Left lobe of liver (tissue), 2 donors: ENCODE data around the gene SBNO2. TPM values are rescaled to one million over a fixed set of nuclear protein-coding genes. Genes with fewer than 3 reads are reported as not detected.
"Not testable (repeated sequence)": the region's sequence is repeated elsewhere in the genome, so short reads cannot be mapped to it uniquely, and the experiment has no call there.

Experiments
- ATAC-seq: fragments of 200-7000 bp; cut with Tn5 transposase; one replicate; pipeline ENCODE4 v1.9.1; 2020; ENCODE audit warnings: mild to moderate bottlenecking, moderate library complexity
- DNase-seq: peaks from one replicate; pipeline ENCODE4 v3.0.0-alpha.2; 2020; ENCODE audit warnings: low spot score
- total RNA-seq: library from RNA; stranded (reverse); gene quantifications from one replicate; pipeline ENCODE4 v1.2.1, GENCODE V29; 2021
- donor health status: DM: no; HTN: no; CAD: no; lungs with moderate emphysema.
- donor health status: DM: no; HTN: yes; CAD: no.

SBNO2 gene
- total RNA-seq: 22.6 TPM

- peak; percentile 92 for DNase-seq
- peak; percentile 76 for ATAC-seq
Observed at GRCh38 chr19:1173845-1174809, at the start of gene SBNO2. Gene SBNO2, minus strand, starts transcription at chr19:1174268. Its CDS starts 19,992 bp downstream, at chr19:1154276.

- no peak for DNase-seq
Observed at GRCh38 chr19:1223018-1223855, 49.2 kb upstream of the SBNO2 start.

GRCh38 chr19:1222394-1222793 is 48.3 kb upstream of the SBNO2 start:
- no peak for DNase-seq
- ATAC-seq: no peak

More at GRCh38 chr19:1223018-1223855, 49.2 kb upstream of the SBNO2 start:
- ATAC-seq: peak; percentile 3

- DNase-seq (no peak), ATAC-seq (no peak)
Observed at GRCh38 chr19:1221904-1222255, 47.8 kb upstream of the SBNO2 start.

- ATAC-seq: peak; percentile 90
- peak; percentile 80 for DNase-seq
Observed at GRCh38 chr19:1220976-1221903, 47.2 kb upstream of the SBNO2 start.

GRCh38 chr19:1220477-1220930 is 46.4 kb upstream of the SBNO2 start:
- no peak for DNase-seq
- ATAC-seq: no peak

GRCh38 chr19:1219786-1220476 is 45.9 kb upstream of the SBNO2 start:
- ATAC-seq: no peak
- DNase-seq: no peak

- ATAC-seq (no peak), DNase-seq (no peak)
Observed at GRCh38 chr19:1218751-1219567, 44.9 kb upstream of the SBNO2 start.

- no peak for DNase-seq
Observed at GRCh38 chr19:1217366-1217765, 43.3 kb upstream of the SBNO2 start.

GRCh38 chr19:1216756-1217155 is 42.7 kb upstream of the SBNO2 start:
- ATAC-seq (no peak), DNase-seq (no peak)

More at GRCh38 chr19:1217366-1217765, 43.3 kb upstream of the SBNO2 start:
- ATAC-seq: no peak

- no peak for DNase-seq
- peak; percentile 52 for ATAC-seq
Observed at GRCh38 chr19:1214862-1215731, 41.0 kb upstream of the SBNO2 start.

GRCh38 chr19:1214299-1214861 is 40.3 kb upstream of the SBNO2 start:
- DNase-seq (no peak), ATAC-seq (no peak)

GRCh38 chr19:1213391-1214286 is 39.6 kb upstream of the SBNO2 start:
- DNase-seq (no peak), ATAC-seq (peak; percentile 11)

- DNase-seq: peak; percentile 87
- ATAC-seq: peak; percentile 66
Observed at GRCh38 chr19:1211494-1212234, 37.6 kb upstream of the SBNO2 start.

- no peak for DNase-seq
- ATAC-seq: no peak
Observed at GRCh38 chr19:1210227-1210538, 36.1 kb upstream of the SBNO2 start.

- not testable (repeated sequence) for DNase-seq
Observed at GRCh38 chr19:1208830-1209229, 34.8 kb upstream of the SBNO2 start.

More at GRCh38 chr19:1208830-1209229, 34.8 kb upstream of the SBNO2 start:
- not testable (repeated sequence) for ATAC-seq
